Upper lobe of left lung (tissue), 6 donors: ENCODE measurements around the gene TMEM43. TPM values are rescaled to one million over a fixed set of nuclear protein-coding genes. Genes with fewer than 3 reads are reported as not detected.
A peak's percentile ranks its signal among the peaks of the same experiment; 100 is the strongest.

Source experiments
- ATAC-seq, 2 donors: fragments of 200-7000 bp; cut with Tn5 transposase; one replicate each; pipeline ENCODE4 v1.9.1; 2022; ENCODE audit warnings: mild to moderate bottlenecking in 2 of 2, moderate library complexity in 2 of 2; ENCODE audit not compliant: low FRiP score in 2 of 2
- DNase-seq, 2 donors: peaks; one replicate each; pipeline ENCODE4 v3.0.0-alpha.2; 2019 to 2020
- H3K27ac ChIP-seq, 4 donors: fragments of 200-600 bp; sonication (generic); one replicate each; pipeline ENCODE4 v1.5.1; 2016 to 2019
- H3K27me3 ChIP-seq, 4 donors: fragments of 200-600 bp; sonication (generic); one replicate each; pipeline ENCODE4 v1.5.1; 2017 to 2019
- H3K36me3 ChIP-seq, 4 donors: fragments of 200-600 bp; sonication (generic); one replicate each; pipeline ENCODE4 v1.5.1; 2016 to 2019
- H3K4me1 ChIP-seq, 4 donors: fragments of 200-600 bp; sonication (generic); one replicate each; pipeline ENCODE4 v1.5.1; 2018 to 2019
- H3K4me3 ChIP-seq, 4 donors: fragments of 200-600 bp; sonication (generic); one replicate each; pipeline ENCODE4 v1.5.1; 2017 to 2019; ENCODE audit warnings: mild to moderate bottlenecking in 2 of 4, moderate library complexity in 1 of 4
- H3K9me3 ChIP-seq, 4 donors: fragments of 200-600 bp; sonication (generic); one replicate each; pipeline ENCODE4 v1.5.1; 2018 to 2019
- CTCF ChIP-seq, 6 experiments: fragments of 450-650 bp in 4 of 6; fragments of 200-600 bp in 2 of 6; sonication (generic) in 2 of 6; IDR thresholded peaks; one replicate each; pipeline ENCODE4 v1.5.1; 2016 to 2019; ENCODE audit warnings: antibody characterized with exemption in 6 of 6
- EP300 ChIP-seq, 4 donors: sonication (generic); formaldehyde crosslinking; IDR thresholded peaks; one replicate each; pipeline ENCODE4 v1.5.1; 2017; ENCODE audit warnings: antibody characterized with exemption in 4 of 4, control low read depth in 2 of 4
- POLR2A ChIP-seq, 4 donors: fragments of 450-650 bp; IDR thresholded peaks; one replicate each; pipeline ENCODE4 v1.5.1; 2016 to 2017; ENCODE audit warnings: antibody characterized with exemption in 4 of 4, mild to moderate bottlenecking in 2 of 4
- POLR2AphosphoS5 ChIP-seq, 2 donors: sonication (generic); formaldehyde crosslinking; IDR thresholded peaks; one replicate each; pipeline ENCODE4 v1.5.1; 2017; ENCODE audit warnings: antibody characterized with exemption in 2 of 2
- WGBS, 2 donors: methylation state at CpG; one replicate each; pipeline ENCODE4 v1.1.5; 2017 to 2018; 5-methylcytosine and 5-hydroxymethylcytosine counted together
- total RNA-seq, 6 donors: library from RNA; depleted of rRNA in 4 of 6; stranded (reverse); fragments of >200 nt in 4 of 6; gene quantifications; one replicate each; pipeline versions ENCODE4 v1.1.0 to v1.2.1, GENCODE V29; 2016 to 2021
- donor health status: DM: no; HTN: no; CAD: no; lungs with moderate emphysema.
- donor health status: DM: no; HTN: yes; CAD: no; lungs with severe emphysema.

Gene TMEM43
- total RNA-seq, 6 donors from 2014 or later, result 48.2 to 158 (median 87.7) TPM

GRCh38 chr3:14145670-14146380, 21.0 kb downstream of the TMEM43 start:
- peak overlapping the region in 1 of 4 donors; percentile 7 for H3K4me3 ChIP-seq
- no peak for TF ChIP-seq POLR2AphosphoS5 (IDR thresholded peaks at IDR 0.05)
- no peak for TF ChIP-seq POLR2A (IDR thresholded peaks at IDR 0.05)
- peak in 1 of 6 experiments; percentile 13 for TF ChIP-seq CTCF (IDR thresholded peaks at IDR 0.05)
- no peak for TF ChIP-seq EP300 (IDR thresholded peaks at IDR 0.05)
- peaks cover 0 to 72% (median 38%) of the 10 kb centered on the region in 4 donors for H3K36me3 ChIP-seq
- no peak for ATAC-seq
- 83 to 90% methylated on average over 9 to 10 of the region's 10 CpGs for WGBS, 2 donors
- DNase-seq, result no peak
- H3K27ac ChIP-seq, result peak overlapping the region; percentile 86 to 93 (median 88)
- H3K4me1 ChIP-seq, result peaks cover 32 to 54% (median 42%) of the 10 kb centered on the region in 4 donors
- no peaks in the 10 kb centered on the region for H3K9me3 ChIP-seq
- no peaks in the 10 kb centered on the region for H3K27me3 ChIP-seq

- Histone ChIP-seq H3K4me1 (peaks cover 32 to 54% (median 40%) of the 10 kb centered on the region in 4 donors), H3K27me3 (no peaks in the 10 kb centered on the region), H3K9me3 (no peaks in the 10 kb centered on the region), H3K27ac (peak overlapping the region; percentile 86 to 93 (median 88)), H3K36me3 (peaks cover 0 to 69% (median 40%) of the 10 kb centered on the region in 4 donors), H3K4me3 (no peak overlapping the region)
- ATAC-seq (no peak), DNase-seq (no peak)
- WGBS, 2 donors, result 92 to 93% methylated on average over 9 to 10 of the region's 10 CpGs
- TF ChIP-seq CTCF (IDR thresholded peaks at IDR 0.05) (peak in 1 of 6 experiments; percentile 8), EP300 (IDR thresholded peaks at IDR 0.05) (no peak)
Observed at GRCh38 chr3:14146381-14147065, 21.7 kb downstream of the TMEM43 start.

GRCh38 chr3:14147066-14147435, 22.2 kb downstream of the TMEM43 start:
- DNase-seq, result no peak
- 79 to 92% methylated on average over 4 to 5 of the region's 5 CpGs for WGBS, 2 donors
- Histone ChIP-seq H3K27ac (peak overlapping the region; percentile 86 to 93 (median 88)), H3K4me1 (peaks cover 32 to 50% (median 38%) of the 10 kb centered on the region in 4 donors), H3K27me3 (no peaks in the 10 kb centered on the region), H3K9me3 (no peaks in the 10 kb centered on the region), H3K4me3 (no peak overlapping the region), H3K36me3 (peaks cover 5 to 69% (median 39%) of the 10 kb centered on the region in 4 donors)
- no peak for TF ChIP-seq POLR2AphosphoS5 (IDR thresholded peaks at IDR 0.05)
- no peak for TF ChIP-seq CTCF (IDR thresholded peaks at IDR 0.05)
- TF ChIP-seq POLR2A (IDR thresholded peaks at IDR 0.05), result no peak
- TF ChIP-seq EP300 (IDR thresholded peaks at IDR 0.05), result no peak
- ATAC-seq, result no peak

- Histone ChIP-seq H3K4me1 (peaks cover 26 to 44% (median 35%) of the 10 kb centered on the region in 4 donors), H3K27me3 (no peaks in the 10 kb centered on the region), H3K4me3 (no peak overlapping the region), H3K27ac (peak overlapping the region in 3 of 4 donors; percentile 26 to 89 (median 86)), H3K9me3 (no peaks in the 10 kb centered on the region), H3K36me3 (peaks cover 7 to 69% (median 40%) of the 10 kb centered on the region in 4 donors)
- DNase-seq, result no peak
- 85 to 91% methylated on average over 12 of the region's 12 CpGs for WGBS, 2 donors
- TF ChIP-seq POLR2AphosphoS5 (IDR thresholded peaks at IDR 0.05) (no peak), EP300 (IDR thresholded peaks at IDR 0.05) (no peak), CTCF (IDR thresholded peaks at IDR 0.05) (no peak), POLR2A (IDR thresholded peaks at IDR 0.05) (no peak)
- no peak for ATAC-seq
Observed at GRCh38 chr3:14147617-14148016, 22.8 kb downstream of the TMEM43 start.
